ENCODE data around the gene IL5RA.

The IL5RA gene

DNA sequence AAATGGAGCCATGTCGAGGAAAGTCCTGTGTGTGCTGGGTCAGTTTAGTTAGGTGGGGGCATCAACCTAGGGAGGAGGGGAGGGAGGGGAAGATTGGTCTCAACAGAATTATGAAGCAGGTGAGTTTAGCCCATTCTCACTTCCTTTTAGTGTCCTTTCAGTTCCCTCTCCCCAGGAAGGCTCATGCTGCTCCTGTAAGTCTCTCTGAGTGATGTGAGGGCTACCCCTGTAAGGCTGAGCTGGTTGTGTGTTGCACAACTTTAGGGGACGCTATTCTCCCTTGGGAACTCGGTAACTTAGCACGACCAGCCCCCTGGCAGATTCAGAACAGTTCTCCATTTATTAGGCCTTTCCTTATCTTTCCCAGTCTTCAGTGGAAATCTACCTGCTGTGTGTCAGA, 21.2 kb downstream of the IL5RA start:
- TF ChIP-seq ZFP30 (CRISPR knock-in tag; IDR thresholded peaks at IDR 0.05) (no peak), ZC3H10 (CRISPR knock-in tag; IDR thresholded peaks at IDR 0.05) (no peak), PPARA (CRISPR knock-in tag; IDR thresholded peaks at IDR 0.05; ENCODE audit: borderline replicate concordance) (no peak), CSDC2 (CRISPR knock-in tag; IDR thresholded peaks at IDR 0.05) (no peak), GLIS3 (CRISPR knock-in tag; IDR thresholded peaks at IDR 0.05) (no peak), ZNF8 (CRISPR knock-in tag; IDR thresholded peaks at IDR 0.05) (no peak), ESRRG (CRISPR knock-in tag; IDR thresholded peaks at IDR 0.05) (no peak), TOX (CRISPR knock-in tag; IDR thresholded peaks at IDR 0.05; ENCODE audit: borderline replicate concordance) (no peak), ARNTL (CRISPR knock-in tag; IDR thresholded peaks at IDR 0.05; ENCODE audit: borderline replicate concordance, low read depth) (no peak), ISL1 (CRISPR knock-in tag; IDR thresholded peaks at IDR 0.05) (no peak), BACH2 (CRISPR knock-in tag; IDR thresholded peaks at IDR 0.05; ENCODE audit: borderline replicate concordance) (no peak), ZFP3 (CRISPR knock-in tag; IDR thresholded peaks at IDR 0.05) (no peak), RARB (CRISPR knock-in tag; IDR thresholded peaks at IDR 0.05) (no peak), ZNF565 (CRISPR knock-in tag; conservative IDR thresholded peaks at IDR 0.05; ENCODE audit: low read depth) (no peak), SNAI2 (CRISPR knock-in tag; IDR thresholded peaks at IDR 0.05) (no peak)
- TF ChIP-seq, protein P1, sequence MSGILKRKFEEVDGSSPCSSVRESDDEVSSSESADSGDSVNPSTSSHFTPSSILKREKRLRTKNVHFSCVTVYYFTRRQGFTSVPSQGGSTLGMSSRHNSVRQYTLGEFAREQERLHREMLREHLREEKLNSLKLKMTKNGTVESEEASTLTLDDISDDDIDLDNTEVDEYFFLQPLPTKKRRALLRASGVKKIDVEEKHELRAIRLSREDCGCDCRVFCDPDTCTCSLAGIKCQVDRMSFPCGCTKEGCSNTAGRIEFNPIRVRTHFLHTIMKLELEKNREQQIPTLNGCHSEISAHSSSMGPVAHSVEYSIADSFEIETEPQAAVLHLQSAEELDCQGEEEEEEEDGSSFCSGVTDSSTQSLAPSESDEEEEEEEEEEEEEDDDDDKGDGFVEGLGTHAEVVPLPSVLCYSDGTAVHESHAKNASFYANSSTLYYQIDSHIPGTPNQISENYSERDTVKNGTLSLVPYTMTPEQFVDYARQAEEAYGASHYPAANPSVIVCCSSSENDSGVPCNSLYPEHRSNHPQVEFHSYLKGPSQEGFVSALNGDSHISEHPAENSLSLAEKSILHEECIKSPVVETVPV (CRISPR knock-in tag; IDR thresholded peaks at IDR 0.05), result no peak
- TF ChIP-seq, protein P2, sequence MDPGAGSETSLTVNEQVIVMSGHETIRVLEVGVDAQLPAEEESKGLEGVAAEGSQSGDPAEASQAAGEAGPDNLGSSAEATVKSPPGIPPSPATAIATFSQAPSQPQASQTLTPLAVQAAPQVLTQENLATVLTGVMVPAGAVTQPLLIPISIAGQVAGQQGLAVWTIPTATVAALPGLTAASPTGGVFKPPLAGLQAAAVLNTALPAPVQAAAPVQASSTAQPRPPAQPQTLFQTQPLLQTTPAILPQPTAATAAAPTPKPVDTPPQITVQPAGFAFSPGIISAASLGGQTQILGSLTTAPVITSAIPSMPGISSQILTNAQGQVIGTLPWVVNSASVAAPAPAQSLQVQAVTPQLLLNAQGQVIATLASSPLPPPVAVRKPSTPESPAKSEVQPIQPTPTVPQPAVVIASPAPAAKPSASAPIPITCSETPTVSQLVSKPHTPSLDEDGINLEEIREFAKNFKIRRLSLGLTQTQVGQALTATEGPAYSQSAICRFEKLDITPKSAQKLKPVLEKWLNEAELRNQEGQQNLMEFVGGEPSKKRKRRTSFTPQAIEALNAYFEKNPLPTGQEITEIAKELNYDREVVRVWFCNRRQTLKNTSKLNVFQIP (CRISPR knock-in tag; IDR thresholded peaks at IDR 0.05; ENCODE audit: borderline replicate concordance, low read depth), result no peak
- TF ChIP-seq, protein P3, sequence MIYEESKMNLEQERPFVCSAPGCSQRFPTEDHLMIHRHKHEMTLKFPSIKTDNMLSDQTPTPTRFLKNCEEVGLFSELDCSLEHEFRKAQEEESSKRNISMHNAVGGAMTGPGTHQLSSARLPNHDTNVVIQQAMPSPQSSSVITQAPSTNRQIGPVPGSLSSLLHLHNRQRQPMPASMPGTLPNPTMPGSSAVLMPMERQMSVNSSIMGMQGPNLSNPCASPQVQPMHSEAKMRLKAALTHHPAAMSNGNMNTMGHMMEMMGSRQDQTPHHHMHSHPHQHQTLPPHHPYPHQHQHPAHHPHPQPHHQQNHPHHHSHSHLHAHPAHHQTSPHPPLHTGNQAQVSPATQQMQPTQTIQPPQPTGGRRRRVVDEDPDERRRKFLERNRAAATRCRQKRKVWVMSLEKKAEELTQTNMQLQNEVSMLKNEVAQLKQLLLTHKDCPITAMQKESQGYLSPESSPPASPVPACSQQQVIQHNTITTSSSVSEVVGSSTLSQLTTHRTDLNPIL (CRISPR knock-in tag; IDR thresholded peaks at IDR 0.05; ENCODE audit: low read depth), result no peak
- ATAC-seq, result no peak

GRCh38 chr3:3087716-3088465, 22.3 kb downstream of the IL5RA start:
- TF ChIP-seq TOX (CRISPR knock-in tag; IDR thresholded peaks at IDR 0.05; ENCODE audit: borderline replicate concordance), result no peak
- TF ChIP-seq, protein P1 (CRISPR knock-in tag; IDR thresholded peaks at IDR 0.05), result no peak
- TF ChIP-seq ZNF70 (CRISPR knock-in tag; IDR thresholded peaks at IDR 0.05), result no peak
- TF ChIP-seq, protein P2 (CRISPR knock-in tag; IDR thresholded peaks at IDR 0.05; ENCODE audit: borderline replicate concordance, low read depth), result no peak
- TF ChIP-seq ARNTL (CRISPR knock-in tag; IDR thresholded peaks at IDR 0.05; ENCODE audit: borderline replicate concordance, low read depth), result no peak
- no peak for TF ChIP-seq OSR1 (CRISPR knock-in tag; IDR thresholded peaks at IDR 0.05)
- TF ChIP-seq SNAI2 (CRISPR knock-in tag; IDR thresholded peaks at IDR 0.05), result no peak
- TF ChIP-seq ISL1 (CRISPR knock-in tag; IDR thresholded peaks at IDR 0.05), result no peak
- TF ChIP-seq RARB (CRISPR knock-in tag; IDR thresholded peaks at IDR 0.05), result no peak
- TF ChIP-seq ZNF565 (CRISPR knock-in tag; conservative IDR thresholded peaks at IDR 0.05; ENCODE audit: low read depth), result no peak
- TF ChIP-seq PPARA (CRISPR knock-in tag; IDR thresholded peaks at IDR 0.05; ENCODE audit: borderline replicate concordance), result no peak
- TF ChIP-seq ZFP30 (CRISPR knock-in tag; IDR thresholded peaks at IDR 0.05), result no peak
- no peak for TF ChIP-seq GLIS3 (CRISPR knock-in tag; IDR thresholded peaks at IDR 0.05)
- no peak for TF ChIP-seq ZFP3 (CRISPR knock-in tag; IDR thresholded peaks at IDR 0.05)
- TF ChIP-seq TSHZ2 (CRISPR knock-in tag; IDR thresholded peaks at IDR 0.05), result no peak
- TF ChIP-seq TCF4 (CRISPR knock-in tag; IDR thresholded peaks at IDR 0.05; ENCODE audit: borderline replicate concordance), result no peak
- TF ChIP-seq PATZ1 (CRISPR knock-in tag; IDR thresholded peaks at IDR 0.05; ENCODE audit: borderline replicate concordance), result no peak
- no peak for TF ChIP-seq ZC3H10 (CRISPR knock-in tag; IDR thresholded peaks at IDR 0.05)
- no peak for TF ChIP-seq CSDC2 (CRISPR knock-in tag; IDR thresholded peaks at IDR 0.05)

More at GRCh38 chr3:3087716-3088465, 22.3 kb downstream of the IL5RA start:
- no peak for ATAC-seq

Data from SK-N-SH treated with all-trans-retinoic acid at 6 μM for 48 hours (cell line).